Measurements from ENCODE around the gene EPS8L3. TPM values are rescaled to one million over a fixed set of nuclear protein-coding genes. Genes with fewer than 3 reads are reported as not detected.
A peak's percentile ranks its signal among the peaks of the same experiment; 100 is the strongest.

Gene EPS8L3
- total RNA-seq, 1 donor from 2014 or later, result 0.11 TPM

- Histone ChIP-seq H3K9me3 (replicated peaks) (no peaks in the 10 kb centered on the region), H3K4me3 (no peak overlapping the region), H3K4me1 (peaks cover 47% of the 10 kb centered on the region), H3K36me3 (no peaks in the 10 kb centered on the region), H3K27me3 (ENCODE audit: low read depth) (no peaks in the 10 kb centered on the region), H3K27ac (replicated peaks) (peak overlapping the region; percentile 27)
- DNase-seq, result no peak
- TF ChIP-seq, protein P1, sequence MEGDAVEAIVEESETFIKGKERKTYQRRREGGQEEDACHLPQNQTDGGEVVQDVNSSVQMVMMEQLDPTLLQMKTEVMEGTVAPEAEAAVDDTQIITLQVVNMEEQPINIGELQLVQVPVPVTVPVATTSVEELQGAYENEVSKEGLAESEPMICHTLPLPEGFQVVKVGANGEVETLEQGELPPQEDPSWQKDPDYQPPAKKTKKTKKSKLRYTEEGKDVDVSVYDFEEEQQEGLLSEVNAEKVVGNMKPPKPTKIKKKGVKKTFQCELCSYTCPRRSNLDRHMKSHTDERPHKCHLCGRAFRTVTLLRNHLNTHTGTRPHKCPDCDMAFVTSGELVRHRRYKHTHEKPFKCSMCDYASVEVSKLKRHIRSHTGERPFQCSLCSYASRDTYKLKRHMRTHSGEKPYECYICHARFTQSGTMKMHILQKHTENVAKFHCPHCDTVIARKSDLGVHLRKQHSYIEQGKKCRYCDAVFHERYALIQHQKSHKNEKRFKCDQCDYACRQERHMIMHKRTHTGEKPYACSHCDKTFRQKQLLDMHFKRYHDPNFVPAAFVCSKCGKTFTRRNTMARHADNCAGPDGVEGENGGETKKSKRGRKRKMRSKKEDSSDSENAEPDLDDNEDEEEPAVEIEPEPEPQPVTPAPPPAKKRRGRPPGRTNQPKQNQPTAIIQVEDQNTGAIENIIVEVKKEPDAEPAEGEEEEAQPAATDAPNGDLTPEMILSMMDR (IDR thresholded peaks at IDR 0.05; ENCODE audit: borderline replicate concordance), result no peak
- intact Hi-C loops (cut with micrococcal nuclease), result no loop called here
These were observed 33.0 kb upstream of the EPS8L3 start for GRCh38 chr1:109796484-109797302.

GRCh38 chr1:109794319-109795132, 30.8 kb upstream of the EPS8L3 start:
- DNase-seq, result no peak
- H3K27ac ChIP-seq (replicated peaks), result peak overlapping the region; percentile 78

DNA sequence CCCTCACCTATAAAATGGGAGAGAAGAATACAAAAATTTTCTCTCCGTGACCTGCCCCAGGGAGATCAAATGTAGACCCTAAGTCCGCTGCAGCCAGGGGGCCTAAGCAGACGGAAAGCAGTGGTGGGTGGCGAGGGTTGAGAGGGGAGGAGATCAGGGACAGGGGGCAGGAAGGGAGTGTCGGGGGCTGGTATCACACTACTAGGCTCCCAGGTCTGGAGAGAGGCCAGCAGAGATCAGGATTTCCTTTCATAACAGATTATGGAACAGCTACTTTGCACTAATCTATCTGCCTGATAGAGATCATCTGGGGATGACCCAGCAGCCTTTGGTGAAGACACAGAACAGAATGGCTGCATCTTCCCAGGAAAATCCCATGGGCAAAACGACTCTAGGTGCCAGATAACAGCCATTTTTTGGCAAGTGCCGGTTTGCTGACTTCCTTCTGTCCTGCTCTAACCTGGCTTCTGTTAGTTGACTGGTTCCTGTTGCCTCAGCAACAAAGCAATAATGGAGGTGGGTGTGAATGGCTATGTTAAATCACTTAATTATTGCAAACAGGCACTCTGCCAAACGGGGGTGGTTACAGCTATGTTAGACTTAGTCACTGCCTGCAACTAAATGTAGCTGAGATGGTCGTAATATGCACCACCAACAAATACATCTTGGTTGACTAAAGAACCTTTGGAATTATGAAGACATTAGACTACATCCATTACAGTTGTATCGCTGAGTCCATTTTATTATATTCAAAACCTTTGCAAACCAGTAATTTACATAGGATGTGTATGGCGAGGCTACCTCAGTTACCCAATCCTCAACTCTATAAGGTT, 30.0 kb upstream of the EPS8L3 start:
- no peaks in the 10 kb centered on the region for H3K27me3 ChIP-seq (ENCODE audit: low read depth)
- H3K36me3 ChIP-seq, result no peaks in the 10 kb centered on the region
- TF ChIP-seq, protein P1 (IDR thresholded peaks at IDR 0.05; ENCODE audit: borderline replicate concordance), result peak; percentile 30
- no peak overlapping the region for H3K4me3 ChIP-seq
- intact Hi-C loops (cut with micrococcal nuclease), result loop anchor here (5.0 kb wide), 1 partner anchor 189 kb away; the partner anchor contains the start of gene AHCYL1
- no peaks in the 10 kb centered on the region for H3K9me3 ChIP-seq (replicated peaks)
- peak overlapping the region; percentile 78 for H3K27ac ChIP-seq (replicated peaks)
- DNase-seq, result no peak
- peaks cover 62% of the 10 kb centered on the region for H3K4me1 ChIP-seq

More at GRCh38 chr1:109794319-109795132, 30.8 kb upstream of the EPS8L3 start:
- no peaks in the 10 kb centered on the region for H3K36me3 ChIP-seq
- intact Hi-C loops (cut with micrococcal nuclease), result loop anchor here (5.0 kb wide), 1 partner anchor 188 kb away; the partner anchor contains the start of gene AHCYL1
- H3K4me3 ChIP-seq, result no peak overlapping the region
- TF ChIP-seq, protein P1 (IDR thresholded peaks at IDR 0.05; ENCODE audit: borderline replicate concordance), result no peak
- H3K9me3 ChIP-seq (replicated peaks), result no peaks in the 10 kb centered on the region
- H3K4me1 ChIP-seq, result peaks cover 62% of the 10 kb centered on the region
- H3K27me3 ChIP-seq (ENCODE audit: low read depth), result no peaks in the 10 kb centered on the region

GRCh38 chr1:109793089-109793485, 29.4 kb upstream of the EPS8L3 start:
- H3K27ac ChIP-seq (replicated peaks), result peak overlapping the region; percentile 78
- no peaks in the 10 kb centered on the region for H3K27me3 ChIP-seq (ENCODE audit: low read depth)
- TF ChIP-seq, protein P1 (IDR thresholded peaks at IDR 0.05; ENCODE audit: borderline replicate concordance), result no peak
- intact Hi-C loops (cut with micrococcal nuclease), result loop anchor here (5.0 kb wide), 1 partner anchor 189 kb away; the partner anchor contains the start of gene AHCYL1
- H3K9me3 ChIP-seq (replicated peaks), result no peaks in the 10 kb centered on the region
- no peak for DNase-seq
- H3K4me3 ChIP-seq, result no peak overlapping the region
- H3K4me1 ChIP-seq, result peaks cover 62% of the 10 kb centered on the region
- no peaks in the 10 kb centered on the region for H3K36me3 ChIP-seq
